Epithelial cell of proximal tubule (primary cell): ENCODE data around the gene AP1S1. TPM values are rescaled to one million over a fixed set of nuclear protein-coding genes. Genes with fewer than 3 reads are reported as not detected.

Experiments
- DNase-seq: peaks from one replicate; pipeline ENCODE4 v3.0.0-alpha.2; 2011; ENCODE audit warnings: low read depth
- H3K4me3 ChIP-seq: 2 replicates; pipeline ENCODE4 v1.5.1; 2011; ENCODE audit warnings: low read depth, mild to moderate bottlenecking, low read length
- total RNA-seq: library from RNA; depleted of rRNA; stranded (reverse); fragments of >200 nt; gene quantifications from 2 replicates; pipeline ENCODE4 v1.2.3, GENCODE V29; 2015
- TF ChIP-seq, protein P1 (sequence below): conservative IDR thresholded peaks from 2 replicates; pipeline ENCODE4 v1.5.1; 2012; ENCODE audit warnings: low read depth, mild to moderate bottlenecking, low read length

The AP1S1 gene
- total RNA-seq, 1 donor from 2014 or later = 190 TPM

DNA sequence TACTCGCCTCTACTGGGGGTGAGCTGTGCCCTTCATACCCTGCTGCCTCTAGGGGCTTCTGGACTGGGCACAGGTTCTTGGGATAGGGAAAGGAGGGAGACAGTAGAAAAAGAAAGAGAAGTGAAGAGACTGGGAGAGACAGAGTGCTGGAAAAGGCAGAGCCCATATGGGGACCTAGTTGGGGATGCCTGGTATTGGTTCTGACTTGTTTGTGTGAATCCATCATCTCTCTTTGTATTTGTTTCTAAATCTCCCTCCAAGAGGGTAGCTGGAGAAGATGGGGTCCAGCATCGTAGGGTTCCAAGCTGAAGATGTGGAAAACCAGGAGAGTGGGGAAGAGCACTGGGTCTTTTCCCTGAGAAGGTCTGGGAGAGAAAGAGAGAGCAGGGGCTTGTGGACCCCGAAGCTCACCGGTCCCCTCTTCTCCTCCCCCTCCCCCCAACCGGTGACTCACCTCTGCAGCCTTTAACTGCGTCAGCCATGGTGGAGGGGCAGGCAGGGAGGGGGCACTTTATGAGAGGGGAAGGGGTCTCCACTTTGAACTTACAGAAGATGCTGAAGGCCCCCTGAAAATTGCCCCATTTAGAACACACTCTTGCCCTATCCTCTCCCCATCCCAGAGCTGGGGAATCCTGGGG lies 14.3 kb downstream of the AP1S1 start:
- no peak overlapping the region for H3K4me3 ChIP-seq
- no peak for DNase-seq
- TF ChIP-seq, protein P1, sequence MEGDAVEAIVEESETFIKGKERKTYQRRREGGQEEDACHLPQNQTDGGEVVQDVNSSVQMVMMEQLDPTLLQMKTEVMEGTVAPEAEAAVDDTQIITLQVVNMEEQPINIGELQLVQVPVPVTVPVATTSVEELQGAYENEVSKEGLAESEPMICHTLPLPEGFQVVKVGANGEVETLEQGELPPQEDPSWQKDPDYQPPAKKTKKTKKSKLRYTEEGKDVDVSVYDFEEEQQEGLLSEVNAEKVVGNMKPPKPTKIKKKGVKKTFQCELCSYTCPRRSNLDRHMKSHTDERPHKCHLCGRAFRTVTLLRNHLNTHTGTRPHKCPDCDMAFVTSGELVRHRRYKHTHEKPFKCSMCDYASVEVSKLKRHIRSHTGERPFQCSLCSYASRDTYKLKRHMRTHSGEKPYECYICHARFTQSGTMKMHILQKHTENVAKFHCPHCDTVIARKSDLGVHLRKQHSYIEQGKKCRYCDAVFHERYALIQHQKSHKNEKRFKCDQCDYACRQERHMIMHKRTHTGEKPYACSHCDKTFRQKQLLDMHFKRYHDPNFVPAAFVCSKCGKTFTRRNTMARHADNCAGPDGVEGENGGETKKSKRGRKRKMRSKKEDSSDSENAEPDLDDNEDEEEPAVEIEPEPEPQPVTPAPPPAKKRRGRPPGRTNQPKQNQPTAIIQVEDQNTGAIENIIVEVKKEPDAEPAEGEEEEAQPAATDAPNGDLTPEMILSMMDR = no peak

DNA sequence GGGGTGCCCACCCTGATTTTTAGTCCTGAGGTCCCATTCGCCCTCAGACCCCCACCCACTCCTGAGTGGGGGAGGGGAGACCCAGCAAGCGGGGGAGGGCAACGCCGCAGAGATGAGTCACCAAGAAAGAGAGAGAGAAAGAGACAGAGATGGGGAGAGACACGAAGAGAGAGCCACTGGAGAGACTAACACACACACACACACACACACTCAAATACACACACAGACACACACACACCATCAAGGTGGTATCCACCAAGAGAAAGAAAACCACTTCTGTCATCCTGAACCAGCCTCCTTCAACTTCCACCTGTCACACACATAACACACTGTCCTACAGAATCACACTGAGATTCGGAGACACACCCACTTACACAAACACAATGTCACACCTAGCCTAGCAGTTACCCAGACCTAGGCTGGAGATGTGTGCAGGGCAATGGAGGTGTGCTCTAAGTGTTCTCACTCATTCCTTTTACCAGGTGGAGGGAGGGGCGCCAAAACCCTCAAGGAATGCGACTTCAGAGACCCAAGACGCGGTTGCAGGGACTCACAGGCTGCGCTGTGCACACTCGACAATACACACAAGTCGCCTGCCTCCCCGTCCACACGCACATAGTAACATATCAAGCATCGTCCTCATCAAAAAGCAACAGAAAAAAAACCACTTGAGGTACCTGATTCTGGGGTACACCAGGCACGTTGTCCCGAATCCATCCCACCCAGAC lies 15.0 kb downstream of the AP1S1 start:
- peak overlapping the region; percentile 15 for H3K4me3 ChIP-seq
- DNase-seq = no peak
- TF ChIP-seq, protein P1 = no peak

DNA sequence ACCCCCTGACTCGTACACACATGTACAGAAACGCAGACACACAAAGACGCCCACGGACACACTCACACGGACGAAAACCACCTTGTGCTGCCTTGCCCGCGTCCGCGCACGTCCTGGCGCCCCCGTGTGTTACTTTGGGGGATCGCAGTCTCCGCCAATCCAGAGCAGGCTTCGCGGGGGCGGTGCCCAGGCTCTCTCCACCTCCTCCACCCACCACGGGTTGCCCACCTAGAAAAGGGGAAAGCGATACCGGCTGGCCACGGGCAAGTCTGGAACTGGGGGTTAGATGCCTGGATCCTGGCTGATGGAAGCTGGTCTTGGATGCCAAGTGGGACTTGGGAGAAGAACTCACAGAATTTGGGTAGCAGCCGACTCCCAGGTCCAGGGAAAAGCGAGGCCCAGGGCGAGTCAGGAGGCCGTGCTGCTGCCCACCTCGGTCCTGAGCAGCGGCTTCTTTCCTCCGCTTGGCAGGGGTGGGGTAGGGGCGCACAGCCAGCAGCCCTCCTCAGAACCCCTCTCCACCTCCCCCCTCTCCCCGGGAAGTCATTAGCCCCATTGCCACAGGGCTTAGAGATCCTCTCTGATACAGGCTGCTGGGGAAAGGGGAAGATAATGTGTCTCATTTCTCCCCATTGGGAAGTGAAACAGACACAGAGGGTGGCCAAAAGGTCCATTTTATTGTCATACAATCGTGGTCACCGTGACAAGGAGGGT lies 15.7 kb downstream of the AP1S1 start:
- H3K4me3 ChIP-seq = peak overlapping the region; percentile 15
- no peak for DNase-seq
- TF ChIP-seq, protein P1 = peak; percentile 90

DNA sequence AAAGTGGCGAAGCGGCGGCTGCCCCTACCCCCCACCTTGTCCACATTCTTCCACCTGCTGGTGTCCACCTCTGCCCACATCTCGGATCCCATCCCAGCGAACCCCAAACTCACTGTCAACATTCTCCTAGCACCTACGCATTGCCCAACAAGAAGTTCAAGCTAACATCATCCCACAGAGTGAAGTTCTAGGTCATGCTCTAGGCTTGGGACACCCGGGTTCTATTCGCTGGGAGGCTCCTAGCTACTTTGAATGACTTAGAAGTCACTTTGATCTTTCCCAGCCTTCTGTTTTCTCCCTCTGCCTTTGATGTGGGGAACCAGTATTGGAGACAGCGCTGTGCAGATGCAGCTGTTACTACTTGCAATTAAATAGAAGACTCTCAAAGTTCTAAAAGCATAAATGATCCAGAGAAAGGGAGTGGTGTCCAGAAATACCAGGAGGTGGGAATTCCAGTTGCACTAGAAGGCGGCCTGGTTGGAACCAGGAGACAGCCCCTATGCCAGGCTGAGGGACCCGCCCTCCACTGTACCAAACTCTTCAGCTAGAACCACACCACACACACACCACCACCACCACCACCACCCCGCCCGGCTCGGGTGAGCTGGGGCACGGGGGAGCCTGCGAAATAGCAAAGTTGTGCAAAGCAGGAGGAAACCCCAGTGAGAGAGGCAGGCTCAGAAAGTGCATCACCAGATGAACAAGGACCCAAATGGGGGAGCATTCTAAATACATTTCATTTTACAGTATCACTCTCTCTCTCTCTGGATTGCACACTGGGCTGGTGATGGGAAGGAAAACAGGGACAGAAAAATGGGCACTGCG lies 16.6 kb downstream of the AP1S1 start:
- DNase-seq = no peak
- TF ChIP-seq, protein P1 = no peak
- H3K4me3 ChIP-seq = no peak overlapping the region

DNA sequence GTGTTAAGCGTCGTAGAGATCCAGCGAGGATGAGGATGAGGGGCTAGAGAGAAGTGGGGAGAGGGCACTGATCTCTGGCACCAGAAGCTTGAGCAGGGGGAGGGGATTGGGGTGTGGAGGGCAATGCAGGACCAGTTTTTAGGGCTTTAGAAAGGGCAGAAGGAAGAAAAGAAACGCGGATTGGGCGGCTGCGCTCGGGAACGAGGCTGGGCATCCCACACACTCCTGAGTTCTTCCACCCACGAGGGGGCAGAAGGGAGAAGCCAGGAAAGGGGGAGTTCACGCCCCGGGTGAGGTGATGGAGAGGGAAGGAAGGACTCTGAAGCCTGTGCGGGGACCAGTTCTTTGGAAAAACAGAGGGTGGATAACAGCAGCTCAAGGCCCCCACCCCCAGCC lies 17.2 kb downstream of the AP1S1 start:
- TF ChIP-seq, protein P1 = peak; percentile 46
- DNase-seq = no peak
- peak overlapping the region; percentile 50 for H3K4me3 ChIP-seq

DNA sequence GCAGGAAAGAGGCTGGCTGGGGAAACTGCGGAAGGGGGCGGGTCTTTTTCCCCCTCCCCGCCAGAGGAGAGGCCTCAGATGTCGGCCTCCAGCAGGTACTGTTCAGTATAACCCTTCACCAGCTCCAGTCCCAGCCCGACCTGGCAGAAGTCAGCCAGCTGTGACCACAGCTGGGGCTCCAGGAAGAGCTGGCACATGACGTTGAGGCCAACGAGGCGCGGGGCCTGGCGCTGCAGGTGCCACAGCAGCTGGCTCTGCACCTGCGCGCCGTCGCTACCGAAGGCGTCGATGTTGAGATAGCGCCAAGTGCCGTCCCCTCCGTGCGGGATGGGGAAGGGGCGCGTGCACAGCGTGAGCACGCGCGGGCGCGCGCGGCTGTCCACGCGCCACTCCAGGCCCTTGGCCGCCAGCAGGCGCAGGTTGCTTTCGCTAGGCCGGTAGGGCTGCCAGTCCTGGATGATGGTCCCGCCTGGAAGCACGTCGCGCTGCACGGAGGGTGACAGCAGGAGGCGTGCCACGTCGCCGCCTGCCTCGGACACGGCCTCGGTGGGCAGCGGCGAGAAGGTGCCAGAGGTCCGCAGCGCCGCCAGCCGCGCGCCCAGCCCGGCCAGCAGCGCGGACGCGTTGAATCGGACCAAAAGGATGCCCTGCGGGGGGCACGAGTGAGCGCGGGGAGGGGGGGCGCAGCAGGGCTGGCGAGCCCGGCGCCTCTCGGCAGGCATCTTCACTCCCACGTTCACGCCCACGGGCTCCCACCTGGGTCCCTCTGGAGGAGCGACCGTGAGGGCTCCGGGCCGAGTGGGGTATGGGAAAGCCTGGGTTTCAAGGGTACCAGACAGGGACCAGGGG lies 18.0 kb downstream of the AP1S1 start:
- TF ChIP-seq, protein P1 = no peak
- DNase-seq = no peak
- peak overlapping the region; percentile 50 for H3K4me3 ChIP-seq
